GM12878 (cell line): Measurements from ENCODE around the gene ITK. TPM values are rescaled to one million over a fixed set of nuclear protein-coding genes. Genes with fewer than 3 reads are reported as not detected.

Experiments
- CBX5 ChIP-seq: sonication (generic); IDR thresholded peaks from 2 replicates; pipeline ENCODE4 v1.6.1; 2016; ENCODE audit warnings: low read depth, moderate library complexity, mild to moderate bottlenecking, inconsistent platforms
- E2F4 ChIP-seq: IDR thresholded peaks from 2 replicates; pipeline ENCODE4 v1.6.1; 2012; ENCODE audit warnings: low read depth, low read length, improper control_type of control experiment
- ELK1 ChIP-seq: IDR thresholded peaks from 2 replicates; pipeline ENCODE4 v1.6.1; 2012; ENCODE audit warnings: low read depth, low read length, improper control_type of control experiment
- HDAC2 ChIP-seq: fragments of 200-600 bp; sonication (generic); IDR thresholded peaks from 2 replicates; pipeline ENCODE4 v1.6.1; 2017
- NRF1 ChIP-seq: conservative IDR thresholded peaks from 2 replicates; pipeline ENCODE4 v1.6.1; 2011; ENCODE audit warnings: mild to moderate bottlenecking, low read depth, low read length, improper control_type of control experiment
- PML ChIP-seq: IDR thresholded peaks from 2 replicates; pipeline ENCODE4 v1.6.1; 2012; ENCODE audit warnings: low read length, inconsistent platforms
- POLR2AphosphoS5 ChIP-seq: IDR thresholded peaks from 2 replicates; pipeline ENCODE4 v1.6.1; 2011; ENCODE audit warnings: mild to moderate bottlenecking, low read length, inconsistent platforms
- RELB ChIP-seq: fragments of 450-650 bp; IDR thresholded peaks from 2 replicates; pipeline ENCODE4 v1.6.1; 2017; ENCODE audit warnings: low read depth, mild to moderate bottlenecking, moderate library complexity
- SIX5 ChIP-seq: IDR thresholded peaks from 2 replicates; pipeline ENCODE4 v1.6.1; 2011; ENCODE audit warnings: mild to moderate bottlenecking, low read depth, low read length, moderate library complexity; ENCODE audit not compliant: severe bottlenecking
- ZNF384 ChIP-seq: IDR thresholded peaks from 2 replicates; pipeline ENCODE4 v1.6.1; 2012; ENCODE audit warnings: low read depth, mild to moderate bottlenecking, low read length, improper control_type of control experiment, borderline replicate concordance
- polyA plus RNA-seq, 11 experiments: library from polyadenylated mRNA; depleted of rRNA in 4 of 11; unstranded in 6 of 11; stranded (reverse) in 5 of 11; fragments of >200 nt; fragmentation: Nextera tagmentation in 4 of 11; fragmentation: Illumina TruSeq in 1 of 11; extraction: Ambion mirVana in 4 of 11; extraction: Trizol in 1 of 11; gene quantifications; 1 replicate in 1 of 11; 2 replicates in 10 of 11; pipeline versions ENCODE4 v1.2.1 to v1.2.3, GENCODE V29; 2011 to 2016; ENCODE audit warnings: inconsistent platforms in 2 of 11, missing spikeins in 2 of 11, low read depth in 1 of 11
- total RNA-seq, 4 experiments: library from RNA; depleted of rRNA in 3 of 4; stranded (reverse); fragments of >200 nt in 3 of 4; fragmentation: Illumina TruSeq in 1 of 4; extraction: Trizol in 1 of 4; gene quantifications; 2 replicates each; pipeline versions ENCODE4 v1.2.1 to v1.2.3, GENCODE V29; 2013 to 2021

The ITK gene
- total and polyA plus RNA-seq, 10 of the 15 experiments (the other 5 are each of a cell fraction or from before 2014, with no cell fraction given): 0.05 to 2.4 (median 0.76) TPM

- TF ChIP-seq CBX5 (no peak), E2F4 (no peak), POLR2AphosphoS5 (no peak), HDAC2 (no peak), PML (no peak), ELK1 (no peak), SIX5 (no peak), ZNF384 (no peak), NRF1 (no peak), RELB (no peak)
Observed at GRCh38 chr5:157286761-157287211, 106.1 kb downstream of the ITK start (continued).
